ENCODE measurements around the gene SUMO1.

Gene SUMO1

DNA sequence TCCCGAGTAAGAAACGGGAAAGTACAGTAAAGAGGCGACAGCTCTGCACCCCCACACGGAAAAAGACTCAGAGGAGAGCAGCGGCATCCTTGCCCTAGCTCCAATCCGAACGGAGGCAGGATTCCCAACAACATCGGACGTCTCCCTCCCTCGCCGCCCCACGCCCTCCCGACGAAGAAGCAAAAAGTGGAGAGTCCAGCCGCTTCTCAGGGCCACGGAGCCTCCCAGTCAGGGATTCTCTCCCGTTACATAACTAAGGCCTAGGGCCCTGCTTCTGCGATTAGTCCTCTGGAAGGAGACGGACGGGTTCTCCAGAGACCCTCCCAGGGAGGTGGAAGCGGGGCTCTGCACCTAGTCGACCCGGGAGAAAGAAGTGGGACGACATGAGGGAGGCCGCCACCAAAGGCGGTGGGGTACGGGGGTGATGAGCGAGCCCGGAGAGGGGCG, 587 bp downstream of the SUMO1 start:
- H3K4me3 ChIP-seq (replicated peaks in 1 of 2; ENCODE audit: low read depth in 2 of 2, low read length in 2 of 2), result peak overlapping the region; percentile 74 to 91
- DNase-seq (ENCODE audit: low read depth in 2 of 2), result peak; percentile 54 to 55
- TF ChIP-seq, protein P1, sequence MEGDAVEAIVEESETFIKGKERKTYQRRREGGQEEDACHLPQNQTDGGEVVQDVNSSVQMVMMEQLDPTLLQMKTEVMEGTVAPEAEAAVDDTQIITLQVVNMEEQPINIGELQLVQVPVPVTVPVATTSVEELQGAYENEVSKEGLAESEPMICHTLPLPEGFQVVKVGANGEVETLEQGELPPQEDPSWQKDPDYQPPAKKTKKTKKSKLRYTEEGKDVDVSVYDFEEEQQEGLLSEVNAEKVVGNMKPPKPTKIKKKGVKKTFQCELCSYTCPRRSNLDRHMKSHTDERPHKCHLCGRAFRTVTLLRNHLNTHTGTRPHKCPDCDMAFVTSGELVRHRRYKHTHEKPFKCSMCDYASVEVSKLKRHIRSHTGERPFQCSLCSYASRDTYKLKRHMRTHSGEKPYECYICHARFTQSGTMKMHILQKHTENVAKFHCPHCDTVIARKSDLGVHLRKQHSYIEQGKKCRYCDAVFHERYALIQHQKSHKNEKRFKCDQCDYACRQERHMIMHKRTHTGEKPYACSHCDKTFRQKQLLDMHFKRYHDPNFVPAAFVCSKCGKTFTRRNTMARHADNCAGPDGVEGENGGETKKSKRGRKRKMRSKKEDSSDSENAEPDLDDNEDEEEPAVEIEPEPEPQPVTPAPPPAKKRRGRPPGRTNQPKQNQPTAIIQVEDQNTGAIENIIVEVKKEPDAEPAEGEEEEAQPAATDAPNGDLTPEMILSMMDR (IDR thresholded peaks at IDR 0.05; ENCODE audit: low read depth, low read length), result no peak

GRCh38 chr2:202221873-202222272, 16.5 kb downstream of the SUMO1 start:
- peak; percentile 13 to 22 for DNase-seq (ENCODE audit: low read depth in 2 of 2)
- TF ChIP-seq, protein P1 (IDR thresholded peaks at IDR 0.05; ENCODE audit: low read depth, low read length), result no peak
- no peak overlapping the region for H3K4me3 ChIP-seq (replicated peaks in 1 of 2; ENCODE audit: low read depth in 2 of 2, low read length in 2 of 2)

- H3K4me3 ChIP-seq (replicated peaks in 1 of 2; ENCODE audit: low read depth in 2 of 2, low read length in 2 of 2), result no peak overlapping the region
- peak; percentile 12 to 14 for DNase-seq (ENCODE audit: low read depth in 2 of 2)
- TF ChIP-seq, protein P1 (IDR thresholded peaks at IDR 0.05; ENCODE audit: low read depth, low read length), result no peak
Observed at GRCh38 chr2:202215179-202215578, 23.2 kb downstream of the SUMO1 start.

- TF ChIP-seq, protein P1 (IDR thresholded peaks at IDR 0.05; ENCODE audit: low read depth, low read length), result no peak
- H3K4me3 ChIP-seq (replicated peaks in 1 of 2; ENCODE audit: low read depth in 2 of 2, low read length in 2 of 2), result no peak overlapping the region
- no peak for DNase-seq (ENCODE audit: low read depth in 2 of 2)
Observed at GRCh38 chr2:202208526-202208925, 29.9 kb downstream of the SUMO1 start.

- H3K4me3 ChIP-seq (replicated peaks in 1 of 2; ENCODE audit: low read depth in 2 of 2, low read length in 2 of 2), result no peak overlapping the region
- TF ChIP-seq, protein P1 (IDR thresholded peaks at IDR 0.05; ENCODE audit: low read depth, low read length), result no peak
- DNase-seq (ENCODE audit: low read depth in 2 of 2), result no peak
Observed at GRCh38 chr2:202204855-202205254, 33.5 kb downstream of the SUMO1 start.

DNA sequence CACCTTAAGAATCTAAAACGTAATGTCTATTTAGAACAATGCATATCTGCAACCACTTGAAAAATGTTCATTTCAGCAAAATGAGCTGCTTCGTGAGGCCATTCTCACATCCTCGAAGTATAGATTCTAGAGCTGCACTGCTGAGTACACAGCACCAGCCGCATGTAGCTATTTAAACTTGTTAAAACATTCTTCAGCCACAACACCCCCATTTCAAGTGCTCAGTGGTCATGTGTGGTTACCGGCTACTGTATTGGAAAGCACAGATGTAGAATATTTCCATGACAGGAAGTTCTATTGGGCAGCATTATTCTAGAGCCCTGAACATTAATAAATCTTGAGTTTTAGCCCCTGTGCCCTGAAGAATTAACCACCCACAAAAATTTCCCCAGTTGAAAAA, 35.0 kb downstream of the SUMO1 start:
- TF ChIP-seq, protein P1 (IDR thresholded peaks at IDR 0.05; ENCODE audit: low read depth, low read length), result no peak
- no peak overlapping the region for H3K4me3 ChIP-seq (replicated peaks in 1 of 2; ENCODE audit: low read depth in 2 of 2, low read length in 2 of 2)
- no peak for DNase-seq (ENCODE audit: low read depth in 2 of 2)

Measured in cardiac fibroblast (primary cell).